ENCODE results near the gene RAMP1. TPM values are rescaled to one million over a fixed set of nuclear protein-coding genes. Genes with fewer than 3 reads are reported as not detected.

Gene RAMP1
- total RNA-seq, 4 donors from 2014 or later = 10.0 to 16.1 (median 11.2) TPM

DNA sequence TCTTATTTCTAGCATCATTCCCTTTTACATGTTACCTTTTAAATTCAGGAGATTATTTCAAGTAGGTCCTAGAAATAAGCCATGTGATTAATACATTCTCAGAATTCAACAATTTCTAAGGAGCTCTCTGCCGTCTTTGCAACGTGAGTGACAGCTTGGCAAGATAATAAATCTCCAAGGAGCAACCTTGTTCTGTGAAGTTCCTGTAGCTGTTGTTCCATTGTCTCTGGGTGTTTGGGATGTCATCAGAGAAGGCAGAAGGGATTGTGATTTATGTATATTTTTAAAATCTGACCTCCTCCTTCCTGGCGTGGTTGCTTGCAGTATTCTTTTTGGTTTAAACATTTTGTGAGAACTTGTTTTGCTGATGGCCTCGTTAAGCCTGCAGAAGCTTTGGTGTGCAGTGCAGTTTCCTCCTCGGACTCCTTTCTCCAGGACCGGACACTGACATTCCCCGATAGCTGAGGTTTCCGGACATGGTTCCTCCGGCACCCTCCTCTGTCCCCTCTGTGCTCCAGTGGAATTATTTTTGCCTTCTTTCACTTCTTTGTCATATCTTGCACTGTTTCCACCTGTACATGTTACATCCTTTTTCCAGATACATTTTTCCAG lies 33.7 kb downstream of the RAMP1 start:
- TF ChIP-seq, protein P1, sequence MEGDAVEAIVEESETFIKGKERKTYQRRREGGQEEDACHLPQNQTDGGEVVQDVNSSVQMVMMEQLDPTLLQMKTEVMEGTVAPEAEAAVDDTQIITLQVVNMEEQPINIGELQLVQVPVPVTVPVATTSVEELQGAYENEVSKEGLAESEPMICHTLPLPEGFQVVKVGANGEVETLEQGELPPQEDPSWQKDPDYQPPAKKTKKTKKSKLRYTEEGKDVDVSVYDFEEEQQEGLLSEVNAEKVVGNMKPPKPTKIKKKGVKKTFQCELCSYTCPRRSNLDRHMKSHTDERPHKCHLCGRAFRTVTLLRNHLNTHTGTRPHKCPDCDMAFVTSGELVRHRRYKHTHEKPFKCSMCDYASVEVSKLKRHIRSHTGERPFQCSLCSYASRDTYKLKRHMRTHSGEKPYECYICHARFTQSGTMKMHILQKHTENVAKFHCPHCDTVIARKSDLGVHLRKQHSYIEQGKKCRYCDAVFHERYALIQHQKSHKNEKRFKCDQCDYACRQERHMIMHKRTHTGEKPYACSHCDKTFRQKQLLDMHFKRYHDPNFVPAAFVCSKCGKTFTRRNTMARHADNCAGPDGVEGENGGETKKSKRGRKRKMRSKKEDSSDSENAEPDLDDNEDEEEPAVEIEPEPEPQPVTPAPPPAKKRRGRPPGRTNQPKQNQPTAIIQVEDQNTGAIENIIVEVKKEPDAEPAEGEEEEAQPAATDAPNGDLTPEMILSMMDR (IDR thresholded peaks at IDR 0.05) = no peak
- peaks cover 38% of the 10 kb centered on the region for H3K4me1 ChIP-seq
- H3K36me3 ChIP-seq = no peaks in the 10 kb centered on the region
- no peak overlapping the region for H3K4me3 ChIP-seq
- WGBS = 64% methylated on average over 9 of the region's 9 CpGs
- H3K27me3 ChIP-seq = no peaks in the 10 kb centered on the region
- DNase-seq (ENCODE audit: low spot score in 2 of 2) = peak in 1 of 2 donors; percentile 22
- no peaks in the 10 kb centered on the region for H3K9me3 ChIP-seq
- no peak overlapping the region for H3K27ac ChIP-seq

DNA sequence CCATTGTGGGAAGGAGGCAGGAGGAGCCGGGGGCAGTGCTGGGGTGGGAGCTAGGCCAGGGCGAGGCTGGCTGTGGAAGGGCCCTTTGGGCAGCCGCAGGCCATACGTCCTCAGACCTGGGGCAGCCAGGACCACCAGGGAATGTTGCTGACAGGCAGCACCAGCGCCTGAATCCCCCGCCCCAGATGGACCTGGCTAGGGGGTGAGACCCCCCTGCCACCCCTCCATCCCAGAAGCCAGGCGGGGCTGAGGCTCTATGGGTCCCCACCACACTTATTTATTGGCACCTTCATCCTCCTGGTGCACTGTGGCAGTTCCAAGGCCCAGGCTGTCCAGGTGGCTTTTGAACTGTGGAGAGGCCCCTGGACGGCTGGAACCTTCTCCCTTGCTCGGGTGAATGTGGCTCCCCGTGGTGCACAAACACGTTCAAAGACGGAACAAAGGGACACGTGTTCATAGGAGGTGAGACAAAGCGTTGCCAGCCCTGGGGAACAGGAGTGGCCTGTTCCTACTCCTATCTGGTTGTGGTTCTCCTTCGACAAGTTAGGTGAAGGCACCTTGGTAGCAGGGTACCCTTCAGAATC lies 35.1 kb downstream of the RAMP1 start:
- peak in 1 of 2 donors; percentile 48 for DNase-seq (ENCODE audit: low spot score in 2 of 2)
- WGBS = 82% methylated on average over 8 of the region's 15 CpGs
- H3K4me1 ChIP-seq = peaks cover 46% of the 10 kb centered on the region
- H3K4me3 ChIP-seq = no peak overlapping the region
- TF ChIP-seq, protein P1 (IDR thresholded peaks at IDR 0.05) = no peak
- no peak for TF ChIP-seq POLR2AphosphoS5 (IDR thresholded peaks at IDR 0.05)
- TF ChIP-seq POLR2A (IDR thresholded peaks at IDR 0.05) = no peak
- TF ChIP-seq EP300 (IDR thresholded peaks at IDR 0.05) = no peak
- no peak overlapping the region for H3K27ac ChIP-seq
- no peaks in the 10 kb centered on the region for H3K27me3 ChIP-seq
- H3K9me3 ChIP-seq = no peaks in the 10 kb centered on the region
- H3K36me3 ChIP-seq = no peaks in the 10 kb centered on the region

DNA sequence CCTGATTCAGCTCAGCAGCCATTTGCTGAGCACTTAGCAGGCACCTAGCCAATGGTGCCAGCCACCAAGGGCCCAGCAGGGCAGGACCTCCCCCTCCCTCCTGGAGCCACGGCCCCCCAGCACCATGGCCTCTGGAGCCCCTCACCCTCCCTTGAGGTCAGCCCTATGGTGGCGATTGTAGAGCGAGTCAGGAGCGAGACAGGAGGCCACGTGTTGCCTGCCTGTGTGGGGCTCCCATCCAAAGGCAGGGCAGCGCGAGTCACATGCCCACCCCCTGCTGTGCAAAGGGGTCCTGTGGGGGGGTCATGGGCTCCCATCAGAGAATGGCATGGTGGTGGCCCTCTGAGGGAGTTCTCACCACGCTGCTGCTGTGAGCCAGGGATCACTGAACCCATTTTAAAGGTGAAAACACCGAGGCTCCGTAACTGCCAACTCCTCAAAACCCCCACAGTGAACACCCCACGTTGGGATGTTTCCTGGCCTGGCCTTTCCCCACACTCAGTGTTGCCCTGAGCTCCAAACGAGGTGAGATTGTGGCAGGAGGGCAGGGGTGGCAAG lies 35.6 kb downstream of the RAMP1 start:
- H3K9me3 ChIP-seq = no peaks in the 10 kb centered on the region
- no peak overlapping the region for H3K4me3 ChIP-seq
- no peaks in the 10 kb centered on the region for H3K36me3 ChIP-seq
- DNase-seq (ENCODE audit: low spot score in 2 of 2) = peak in 1 of 2 donors; percentile 57
- TF ChIP-seq POLR2AphosphoS5 (IDR thresholded peaks at IDR 0.05) (no peak), POLR2A (IDR thresholded peaks at IDR 0.05) (no peak), EP300 (IDR thresholded peaks at IDR 0.05) (no peak)
- TF ChIP-seq, protein P1 (IDR thresholded peaks at IDR 0.05) = no peak
- H3K27me3 ChIP-seq = no peaks in the 10 kb centered on the region
- H3K27ac ChIP-seq = peak overlapping the region; percentile 24
- peaks cover 46% of the 10 kb centered on the region for H3K4me1 ChIP-seq
- WGBS = 85% methylated on average over 10 of the region's 12 CpGs

DNA sequence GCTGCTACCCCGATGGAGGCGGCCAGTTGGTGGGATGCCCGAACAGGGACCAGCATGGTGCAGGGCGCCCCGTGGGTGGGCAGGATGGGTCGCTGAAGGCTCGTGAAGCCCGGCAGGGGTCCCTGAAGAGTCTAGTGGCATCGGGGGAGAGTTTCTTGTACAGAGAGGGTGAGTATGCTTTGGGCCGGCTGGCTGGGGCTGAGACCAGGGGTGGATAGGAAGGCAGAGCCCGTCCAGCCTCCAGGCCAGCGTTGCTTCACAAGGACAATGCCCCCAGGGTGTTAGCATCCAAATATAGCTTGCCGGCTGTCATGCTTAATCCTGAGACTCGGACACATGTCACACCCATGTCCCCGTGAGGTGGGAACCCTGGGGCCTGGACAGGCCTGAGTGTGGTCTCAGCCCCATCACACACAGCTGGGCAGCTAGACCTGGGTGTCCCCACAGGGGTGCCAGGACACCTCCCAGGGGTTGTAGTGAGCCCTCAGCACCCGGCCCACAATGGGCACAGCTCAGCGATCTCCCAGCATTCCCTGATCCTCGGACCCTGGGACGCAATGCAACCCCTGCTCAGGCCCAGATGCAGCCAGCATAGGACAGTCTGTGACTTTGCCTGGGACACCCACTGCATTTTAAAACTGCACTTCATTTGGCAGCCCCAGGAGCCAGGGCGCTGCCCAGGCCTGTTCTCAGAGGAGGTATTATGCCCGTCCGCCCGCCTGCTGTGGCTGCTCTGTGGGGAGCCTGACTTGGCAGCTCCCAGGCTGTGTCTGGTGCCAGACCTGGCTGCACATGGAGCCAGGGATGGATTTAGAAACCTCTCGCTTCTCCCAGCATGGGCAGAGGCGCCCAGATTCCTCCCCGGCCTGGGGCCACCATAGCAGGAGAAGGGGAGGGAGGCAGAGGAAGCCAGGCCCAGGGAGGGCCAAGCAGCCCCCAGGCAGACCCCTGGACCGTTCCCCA lies 36.4 kb downstream of the RAMP1 start:
- no peaks in the 10 kb centered on the region for H3K9me3 ChIP-seq
- H3K4me3 ChIP-seq = no peak overlapping the region
- no peaks in the 10 kb centered on the region for H3K27me3 ChIP-seq
- 57% methylated on average over 20 of the region's 27 CpGs for WGBS
- TF ChIP-seq, protein P1 (IDR thresholded peaks at IDR 0.05) = no peak
- TF ChIP-seq EP300 (IDR thresholded peaks at IDR 0.05) = peak; percentile 90
- H3K4me1 ChIP-seq = peaks cover 46% of the 10 kb centered on the region
- no peaks in the 10 kb centered on the region for H3K36me3 ChIP-seq
- H3K27ac ChIP-seq = peak overlapping the region; percentile 24
- DNase-seq (ENCODE audit: low spot score in 2 of 2) = peak in 1 of 2 donors; percentile 72

DNA sequence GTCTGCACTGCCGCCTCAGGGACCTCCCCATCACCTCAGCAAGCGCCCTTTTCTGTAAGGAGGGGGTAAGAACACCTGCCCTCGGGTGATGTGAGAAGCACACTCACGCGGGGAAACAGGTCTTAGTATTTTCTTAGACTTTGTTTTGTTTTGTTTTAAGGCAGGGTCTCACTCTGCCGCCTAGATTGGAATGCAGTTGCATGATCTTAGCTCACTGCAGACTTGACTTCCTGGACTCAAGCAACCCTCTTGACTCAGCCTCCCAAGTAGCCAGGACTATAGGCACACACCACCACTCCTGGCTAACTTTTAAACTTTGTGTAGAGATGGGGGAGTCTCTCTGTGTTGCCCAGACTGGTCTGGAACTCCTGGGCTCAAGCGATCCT lies 37.1 kb downstream of the RAMP1 start:
- Histone ChIP-seq H3K36me3 (no peaks in the 10 kb centered on the region), H3K27me3 (no peaks in the 10 kb centered on the region), H3K4me1 (peaks cover 46% of the 10 kb centered on the region), H3K4me3 (no peak overlapping the region), H3K27ac (peak overlapping the region; percentile 24), H3K9me3 (no peaks in the 10 kb centered on the region)
- no peak for TF ChIP-seq POLR2AphosphoS5 (IDR thresholded peaks at IDR 0.05)
- TF ChIP-seq, protein P1 (IDR thresholded peaks at IDR 0.05) = no peak
- TF ChIP-seq POLR2A (IDR thresholded peaks at IDR 0.05) = no peak
- TF ChIP-seq EP300 (IDR thresholded peaks at IDR 0.05) = no peak
- DNase-seq (ENCODE audit: low spot score in 2 of 2) = no peak
- 51% methylated on average over 6 of the region's 7 CpGs for WGBS

Measured in suprapubic skin (tissue), 4 donors.